Right ventricle myocardium inferior (tissue), 1 donor: ENCODE measurements around the gene PPHLN1. TPM values are rescaled to one million over a fixed set of nuclear protein-coding genes. Genes with fewer than 3 reads are reported as not detected.

Source experiments
- ATAC-seq: fragments of 200-7000 bp; cut with Tn5 transposase; one replicate; pipeline ENCODE4 v1.9.1; 2020; ENCODE audit warnings: mild to moderate bottlenecking, moderate library complexity
- DNase-seq: peaks from one replicate; pipeline ENCODE4 v3.0.0; 2021; ENCODE audit errors: missing footprints
- intact Hi-C: fragments of 100-400 bp; cut with DNase I; formaldehyde crosslinking; loops from one replicate; pipeline ENCODE4 v1.11.0; 2022
- microRNA-seq: library from miRNA; unstranded; fragments of <30 nt; microRNA quantifications from one replicate; pipeline ENCODE4 v1.2.0, GENCODE V29; 2020
- total RNA-seq: library from RNA; stranded (reverse); fragmentation: NEBNext Ultra II Directional; extraction: Animal tissue kit (Norgen Biotek cat#: 25700); gene quantifications from one replicate; pipeline ENCODE4 v1.2.1, GENCODE V29; 2021
- donor health status: DM: no; HTN: yes; CAD: no; lungs with severe emphysema.

The PPHLN1 gene
- total RNA-seq, 1 donor from 2014 or later, result 27.3 TPM

- intact Hi-C loops, result no loop called here
- no peak for DNase-seq
- no peak for ATAC-seq
These were observed 164.4 kb downstream of the PPHLN1 start for GRCh38 chr12:42490261-42490842.

Small RNAs within 50 kb of the gene (microRNA-seq; reads per million reads assigned to microRNA genes)
- not detected for gene MIR7851

Other genes with a start within 250 kb of the PPHLN1 start
- gene GXYLT1, start 181.3 kb upstream of the PPHLN1 start, total RNA-seq, result 4.8 TPM
- 86.1 TPM for gene YAF2, start 87.9 kb upstream of the PPHLN1 start, total RNA-seq
- 54.0 TPM for gene ZCRB1, start 73 bp upstream of the PPHLN1 start, total RNA-seq